H9 (cell line): ENCODE measurements around the gene PRSS22. TPM values are rescaled to one million over a fixed set of nuclear protein-coding genes. Genes with fewer than 3 reads are reported as not detected.

ENCODE experiments used
- DNase-seq: peaks from one replicate; pipeline ENCODE4 v3.0.0-alpha.2; 2017
- H2AFZ ChIP-seq: one replicate; pipeline ENCODE4 v1.6.1; 2013; ENCODE audit warnings: mild to moderate bottlenecking, low read length, control low read depth, moderate library complexity
- H2AK5ac ChIP-seq: 2 replicates; pipeline ENCODE4 v1.6.1; 2013; ENCODE audit warnings: low read length, control low read depth, mixed read lengths; ENCODE audit not compliant: insufficient read length
- H2BK120ac ChIP-seq: one replicate; pipeline ENCODE4 v1.6.1; 2013; ENCODE audit warnings: low read depth, mild to moderate bottlenecking, low read length, control low read depth, inconsistent platforms; ENCODE audit not compliant: poor library complexity, severe bottlenecking
- H2BK12ac ChIP-seq: 2 replicates; pipeline ENCODE4 v1.6.1; 2013; ENCODE audit warnings: low read length, control low read depth, mixed read lengths, low read depth; ENCODE audit not compliant: insufficient read length
- H2BK15ac ChIP-seq: 2 replicates; pipeline ENCODE4 v1.6.1; 2013; ENCODE audit warnings: low read depth, low read length, control low read depth
- H2BK20ac ChIP-seq: one replicate; pipeline ENCODE4 v1.6.1; 2013; ENCODE audit warnings: low read depth, mild to moderate bottlenecking, low read length, control low read depth, inconsistent platforms; ENCODE audit not compliant: poor library complexity, severe bottlenecking
- H2BK5ac ChIP-seq: 2 replicates; pipeline ENCODE4 v1.6.1; 2013; ENCODE audit warnings: low read length, control low read depth, mixed read lengths; ENCODE audit not compliant: insufficient read length
- H3K14ac ChIP-seq: 2 replicates; pipeline ENCODE4 v1.6.1; 2013; ENCODE audit warnings: low read length, control low read depth; ENCODE audit not compliant: insufficient read depth
- H3K18ac ChIP-seq: 2 replicates; pipeline ENCODE4 v1.6.1; 2013; ENCODE audit warnings: low read depth, mild to moderate bottlenecking, mixed read lengths, low read length, control low read depth; ENCODE audit not compliant: insufficient read length
- H3K23ac ChIP-seq: 2 replicates; pipeline ENCODE4 v1.6.1; 2013; ENCODE audit warnings: low read length, control low read depth, mixed read lengths, low read depth; ENCODE audit not compliant: insufficient read length
- H3K23me2 ChIP-seq: 2 replicates; pipeline ENCODE4 v1.6.1; 2013; ENCODE audit warnings: low read depth, mild to moderate bottlenecking, mixed read lengths, low read length, control low read depth; ENCODE audit not compliant: insufficient read length, poor library complexity, severe bottlenecking
- H3K27ac ChIP-seq: 2 replicates; pipeline ENCODE4 v1.5.1; 2013; ENCODE audit warnings: low read length, control low read depth, mixed read lengths, low read depth; ENCODE audit not compliant: insufficient read length
- H3K27me3 ChIP-seq: 2 replicates; pipeline ENCODE4 v1.6.1; 2013; ENCODE audit warnings: low read length, control low read depth, inconsistent platforms; ENCODE audit not compliant: insufficient read depth
- H3K4ac ChIP-seq: 2 replicates; pipeline ENCODE4 v1.6.1; 2013; ENCODE audit warnings: low read depth, mild to moderate bottlenecking, control low read depth, inconsistent platforms, low read length, moderate library complexity
- H3K4me1 ChIP-seq: 2 replicates; pipeline ENCODE4 v1.6.1; 2013; ENCODE audit warnings: low read length, control low read depth, inconsistent platforms; ENCODE audit not compliant: insufficient read depth
- H3K4me2 ChIP-seq: 2 replicates; pipeline ENCODE4 v1.6.1; 2013; ENCODE audit warnings: low read length, control low read depth, mixed read lengths; ENCODE audit not compliant: insufficient read length, insufficient read depth
- H3K56ac ChIP-seq: 2 replicates; pipeline ENCODE4 v1.6.1; 2013; ENCODE audit warnings: low read depth, mild to moderate bottlenecking, mixed read lengths, low read length, control low read depth; ENCODE audit not compliant: insufficient read length
- H3K79me1 ChIP-seq: 2 replicates; pipeline ENCODE4 v1.6.1; 2013; ENCODE audit warnings: low read depth, mild to moderate bottlenecking, moderate library complexity, low read length, control low read depth, inconsistent platforms; ENCODE audit not compliant: insufficient read depth, poor library complexity, severe bottlenecking
- H3K79me2 ChIP-seq: 2 replicates; pipeline ENCODE4 v1.6.1; 2013; ENCODE audit warnings: low read length, control low read depth, inconsistent platforms; ENCODE audit not compliant: insufficient read depth
- H3K9ac ChIP-seq: 2 replicates; pipeline ENCODE4 v1.6.1; 2013; ENCODE audit warnings: low read length, control low read depth, mixed read lengths; ENCODE audit not compliant: insufficient read length; ENCODE audit errors: extremely low read depth
- H3K9me3 ChIP-seq: one replicate; pipeline ENCODE4 v1.6.1; 2013; ENCODE audit warnings: low read depth, low read length, inconsistent platforms; ENCODE audit not compliant: control insufficient read depth
- H3T11ph ChIP-seq: one replicate; pipeline ENCODE4 v1.6.1; 2013; ENCODE audit warnings: mild to moderate bottlenecking, low read length, control low read depth, inconsistent platforms
- H4K20me1 ChIP-seq: one replicate; pipeline ENCODE4 v1.6.1; 2013; ENCODE audit not compliant: control insufficient read depth, insufficient read length, insufficient read depth
- H4K5ac ChIP-seq: 2 replicates; pipeline ENCODE4 v1.6.1; 2013; ENCODE audit warnings: low read depth, mild to moderate bottlenecking, mixed read lengths, low read length, control low read depth; ENCODE audit not compliant: insufficient read length
- H4K8ac ChIP-seq: replicated peaks from 2 replicates; pipeline ENCODE4 v1.6.1; 2013; ENCODE audit warnings: low read length, control low read depth, mixed read lengths, low read depth; ENCODE audit not compliant: insufficient read length
- H4K91ac ChIP-seq: 2 replicates; pipeline ENCODE4 v1.6.1; 2013; ENCODE audit warnings: low read depth, mild to moderate bottlenecking, moderate library complexity, mixed read lengths, low read length, control low read depth; ENCODE audit not compliant: insufficient read length
- H3K27ac Mint-ChIP-seq, 3 experiments: 2 replicates in 2 of 3; 3 replicates in 1 of 3; pipeline ENCODE4 v1.8.0; 2020 to 2021; ENCODE audit warnings: mixed read lengths in 3 of 3, mild to moderate bottlenecking in 1 of 3, moderate library complexity in 1 of 3
- H3K27me3 Mint-ChIP-seq: 2 replicates; pipeline ENCODE4 v1.8.0; 2021; ENCODE audit warnings: low read depth, mild to moderate bottlenecking, moderate library complexity, mixed read lengths
- H3K36me3 Mint-ChIP-seq, 3 experiments: 2 replicates in 2 of 3; 3 replicates in 1 of 3; pipeline ENCODE4 v1.8.0; 2020 to 2021; ENCODE audit warnings: low read depth in 3 of 3, mixed read lengths in 3 of 3; ENCODE audit not compliant: insufficient read depth in 1 of 3
- H3K4me1 Mint-ChIP-seq, 2 experiments: 2 replicates each; pipeline ENCODE4 v1.8.0; 2020; ENCODE audit warnings: mixed read lengths in 2 of 2
- H3K4me3 Mint-ChIP-seq, 2 experiments: 2 replicates in 1 of 2; 3 replicates in 1 of 2; pipeline ENCODE4 v1.8.0; 2020 to 2021; ENCODE audit warnings: mild to moderate bottlenecking in 2 of 2, mixed read lengths in 2 of 2, moderate library complexity in 1 of 2
- H3K9me3 Mint-ChIP-seq, 2 experiments: 2 replicates in 1 of 2; 3 replicates in 1 of 2; pipeline ENCODE4 v1.8.0; 2020; ENCODE audit warnings: mild to moderate bottlenecking in 2 of 2, mixed read lengths in 2 of 2, moderate library complexity in 1 of 2
- WGBS: extraction: QIAGEN DNeasy Blood & Tissue Kit; methylation state at CpG from one replicate; pipeline ENCODE4 v1.1.7; 2013; ENCODE audit warnings: missing lambda C conversion rate, low lambda C conversion rate, mixed read lengths; ENCODE audit not compliant: insufficient read length; ENCODE audit errors: extremely low coverage; 5-methylcytosine and 5-hydroxymethylcytosine counted together
- total RNA-seq: library from RNA; stranded (reverse); gene quantifications from 2 replicates; pipeline ENCODE4 v1.2.1, GENCODE V29; 2021
- TF ChIP-seq, protein P1 (sequence below): fragments of 200-600 bp; sonication (generic); conservative IDR thresholded peaks from 3 replicates; pipeline ENCODE4 v1.8.0; 2021; ENCODE audit warnings: antibody characterized with exemption, mild to moderate bottlenecking

Gene PRSS22
- total RNA-seq, 1 experiment from 2014 or later, result 1.9 TPM

GRCh38 chr16:2803545-2804195 lies 54.3 kb downstream of the PRSS22 start:
- no peak overlapping the region for H4K8ac ChIP-seq
- no peak overlapping the region for H4K5ac ChIP-seq
- TF ChIP-seq, protein P1, sequence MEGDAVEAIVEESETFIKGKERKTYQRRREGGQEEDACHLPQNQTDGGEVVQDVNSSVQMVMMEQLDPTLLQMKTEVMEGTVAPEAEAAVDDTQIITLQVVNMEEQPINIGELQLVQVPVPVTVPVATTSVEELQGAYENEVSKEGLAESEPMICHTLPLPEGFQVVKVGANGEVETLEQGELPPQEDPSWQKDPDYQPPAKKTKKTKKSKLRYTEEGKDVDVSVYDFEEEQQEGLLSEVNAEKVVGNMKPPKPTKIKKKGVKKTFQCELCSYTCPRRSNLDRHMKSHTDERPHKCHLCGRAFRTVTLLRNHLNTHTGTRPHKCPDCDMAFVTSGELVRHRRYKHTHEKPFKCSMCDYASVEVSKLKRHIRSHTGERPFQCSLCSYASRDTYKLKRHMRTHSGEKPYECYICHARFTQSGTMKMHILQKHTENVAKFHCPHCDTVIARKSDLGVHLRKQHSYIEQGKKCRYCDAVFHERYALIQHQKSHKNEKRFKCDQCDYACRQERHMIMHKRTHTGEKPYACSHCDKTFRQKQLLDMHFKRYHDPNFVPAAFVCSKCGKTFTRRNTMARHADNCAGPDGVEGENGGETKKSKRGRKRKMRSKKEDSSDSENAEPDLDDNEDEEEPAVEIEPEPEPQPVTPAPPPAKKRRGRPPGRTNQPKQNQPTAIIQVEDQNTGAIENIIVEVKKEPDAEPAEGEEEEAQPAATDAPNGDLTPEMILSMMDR, result no peak

More at GRCh38 chr16:2803545-2804195, 54.3 kb downstream of the PRSS22 start:
- no peak overlapping the region for H3K27ac Mint-ChIP-seq
- no peak for DNase-seq
- H2BK20ac ChIP-seq, result no peak overlapping the region
- H3K14ac ChIP-seq, result no peak overlapping the region
- no peaks in the 10 kb centered on the region for H3K79me1 ChIP-seq
- no peak overlapping the region for H2AFZ ChIP-seq
- no peak overlapping the region for H3K4ac ChIP-seq
- no peak overlapping the region for H2BK15ac ChIP-seq
- no peak overlapping the region for H3K9ac ChIP-seq
- no peaks in the 10 kb centered on the region for H3K23me2 ChIP-seq
- no peak overlapping the region for H3K56ac ChIP-seq
- H3K4me1 Mint-ChIP-seq, result no peaks in the 10 kb centered on the region
- no peaks in the 10 kb centered on the region for H3K4me1 ChIP-seq
- no peak overlapping the region for H3K4me3 Mint-ChIP-seq
- H3K4me2 ChIP-seq, result no peak overlapping the region
- H3K27me3 ChIP-seq, result no peaks in the 10 kb centered on the region
- H2BK120ac ChIP-seq, result no peak overlapping the region
- H2AK5ac ChIP-seq, result no peak overlapping the region
- peaks cover 29% of the 10 kb centered on the region for H3K27me3 Mint-ChIP-seq
- H4K20me1 ChIP-seq, result no peaks in the 10 kb centered on the region
- no peak overlapping the region for H3T11ph ChIP-seq
- no peak overlapping the region for H2BK5ac ChIP-seq
- H3K23ac ChIP-seq, result no peak overlapping the region
- H3K79me2 ChIP-seq, result no peaks in the 10 kb centered on the region
- H3K18ac ChIP-seq, result no peak overlapping the region
- no peak overlapping the region for H2BK12ac ChIP-seq
- H3K36me3 Mint-ChIP-seq, result peaks cover 0 to 4% (median 0%) of the 10 kb centered on the region in 3 experiments; a peak in 2 of 7 replicates
- H3K9me3 Mint-ChIP-seq, result peaks cover 27 to 28% of the 10 kb centered on the region in 2 experiments
- no peak overlapping the region for H4K91ac ChIP-seq
- H3K9me3 ChIP-seq, result peaks cover 10% of the 10 kb centered on the region
- WGBS, result no CpG with 5 or more reads among the region's 3 CpGs
- H3K27ac ChIP-seq, result no peak overlapping the region

Other genes with a start within 250 kb of the PRSS22 start
- 38.8 and 39.9 TPM in 2 replicates for gene KCTD5, start 175.6 kb downstream of the PRSS22 start, total RNA-seq
- gene PRSS27, start 137.9 kb downstream of the PRSS22 start, total RNA-seq, result 3.6 and 5.0 TPM in 2 replicates
- 667 and 694 TPM in 2 replicates for gene SRRM2, start 105.5 kb downstream of the PRSS22 start, total RNA-seq
- gene ELOB, start 80.9 kb downstream of the PRSS22 start, total RNA-seq, result 319 and 331 TPM in 2 replicates
- gene PRSS33, start 70.6 kb downstream of the PRSS22 start, total RNA-seq, result not detected in 2 replicates
- not detected in 2 replicates for gene PRSS41, start 59.7 kb downstream of the PRSS22 start, total RNA-seq
- not detected in 2 replicates for gene PRSS21, start 40.9 kb downstream of the PRSS22 start, total RNA-seq
- gene ZG16B, start 27.9 kb downstream of the PRSS22 start, total RNA-seq, result not detected in 2 replicates
- 16.5 and 20.9 TPM in 2 replicates for gene FLYWCH2, start 25.0 kb upstream of the PRSS22 start, total RNA-seq
- gene FLYWCH1, start 53.8 kb upstream of the PRSS22 start, total RNA-seq, result 12.5 and 13.0 TPM in 2 replicates
- gene KREMEN2, start 106.1 kb upstream of the PRSS22 start, total RNA-seq, result 12.8 and 14.6 TPM in 2 replicates
- 32.1 and 33.3 TPM in 2 replicates for gene PAQR4, start 111.2 kb upstream of the PRSS22 start, total RNA-seq
- gene PKMYT1, start 122.3 kb upstream of the PRSS22 start, total RNA-seq, result 114 and 120 TPM in 2 replicates
- gene CLDN9, start 154.8 kb upstream of the PRSS22 start, total RNA-seq, result 1.3 and 1.5 TPM in 2 replicates
- gene CLDN6, start 160.0 kb upstream of the PRSS22 start, total RNA-seq, result 743 and 757 TPM in 2 replicates
- gene TNFRSF12A, start 162.2 kb upstream of the PRSS22 start, total RNA-seq, result 147 and 148 TPM in 2 replicates
- 61.1 and 61.3 TPM in 2 replicates for gene HCFC1R1, start 165.8 kb upstream of the PRSS22 start, total RNA-seq
- 65.7 and 68.2 TPM in 2 replicates for gene THOC6, start 165.9 kb upstream of the PRSS22 start, total RNA-seq
- gene BICDL2, start 178.8 kb upstream of the PRSS22 start, total RNA-seq, result 13.5 TPM in 2 replicates
- gene MMP25, start 188.4 kb upstream of the PRSS22 start, total RNA-seq, result 13.5 and 14.2 TPM in 2 replicates
- gene IL32, start 207.5 kb upstream of the PRSS22 start, total RNA-seq, result 2.0 and 2.6 TPM in 2 replicates
- 207 and 212 TPM in 2 replicates for gene ZSCAN10, start 241.1 kb upstream of the PRSS22 start, total RNA-seq